ENCODE data around the gene R3HDM2.
A peak's percentile ranks its signal among the peaks of the same experiment; 100 is the strongest.

Gene R3HDM2

GRCh38 chr12:57439762-57440266, 9.0 kb upstream of the R3HDM2 start:
- Histone ChIP-seq H2AFZ (ENCODE audit: low read length) (no peak overlapping the region), H3K4me2 (ENCODE audit: low read depth, low read length, poor library complexity, severe bottlenecking) (no peak overlapping the region), H3K4me1 (ENCODE audit: insufficient read depth, low read length, poor library complexity, severe bottlenecking) (peaks cover 10% of the 10 kb centered on the region), H3K36me3 (ENCODE audit: insufficient read depth, low read length) (no peaks in the 10 kb centered on the region), H3K79me2 (ENCODE audit: insufficient read depth, low read length) (no peaks in the 10 kb centered on the region), H3F3A (ENCODE audit: low read depth) (no peaks in the 10 kb centered on the region), H3K4me3 (ENCODE audit: low read length, poor library complexity, severe bottlenecking) (no peak overlapping the region), H3K9me2 (replicated peaks; ENCODE audit: low read depth, low read length) (no peaks in the 10 kb centered on the region), H4K20me1 (ENCODE audit: insufficient read depth, low read length, poor library complexity, severe bottlenecking) (no peaks in the 10 kb centered on the region), H3K27me3 (ENCODE audit: insufficient read depth, low read length, poor library complexity, severe bottlenecking) (no peaks in the 10 kb centered on the region), H3K9ac (ENCODE audit: low read depth, low read length, poor library complexity, severe bottlenecking) (no peak overlapping the region), H3K9me3 (ENCODE audit: insufficient read depth, low read depth, low read length) (no peaks in the 10 kb centered on the region)
- TF ChIP-seq EZH2phosphoT487 (IDR thresholded peaks at IDR 0.05; ENCODE audit: borderline replicate concordance) (no peak), CTCF (conservative IDR thresholded peaks at IDR 0.05; ENCODE audit: low read length) (no peak)

GRCh38 chr12:57438400-57438799, 7.6 kb upstream of the R3HDM2 start:
- H3K9me2 ChIP-seq (replicated peaks; ENCODE audit: low read depth, low read length): no peaks in the 10 kb centered on the region
- no peaks in the 10 kb centered on the region for H3K36me3 ChIP-seq (ENCODE audit: insufficient read depth, low read length)
- H3F3A ChIP-seq (ENCODE audit: low read depth): peaks cover 2% of the 10 kb centered on the region; the same call in 1 of the 2 replicates
- no peak overlapping the region for H3K9ac ChIP-seq (ENCODE audit: low read depth, low read length, poor library complexity, severe bottlenecking)
- H3K9me3 ChIP-seq (ENCODE audit: insufficient read depth, low read depth, low read length): no peaks in the 10 kb centered on the region
- no peak overlapping the region for H2AFZ ChIP-seq (ENCODE audit: low read length)
- no peaks in the 10 kb centered on the region for H3K27me3 ChIP-seq (ENCODE audit: insufficient read depth, low read length, poor library complexity, severe bottlenecking)
- no peaks in the 10 kb centered on the region for H4K20me1 ChIP-seq (ENCODE audit: insufficient read depth, low read length, poor library complexity, severe bottlenecking)
- H3K4me3 ChIP-seq (ENCODE audit: low read length, poor library complexity, severe bottlenecking): no peak overlapping the region
- TF ChIP-seq CTCF (conservative IDR thresholded peaks at IDR 0.05; ENCODE audit: low read length): no peak
- no peak for TF ChIP-seq EZH2phosphoT487 (IDR thresholded peaks at IDR 0.05; ENCODE audit: borderline replicate concordance)
- peaks cover 13% of the 10 kb centered on the region for H3K4me1 ChIP-seq (ENCODE audit: insufficient read depth, low read length, poor library complexity, severe bottlenecking)
- H3K4me2 ChIP-seq (ENCODE audit: low read depth, low read length, poor library complexity, severe bottlenecking): no peak overlapping the region
- H3K79me2 ChIP-seq (ENCODE audit: insufficient read depth, low read length): no peaks in the 10 kb centered on the region

GRCh38 chr12:57435293-57435692, 4.5 kb upstream of the R3HDM2 start:
- no peak for TF ChIP-seq CTCF (conservative IDR thresholded peaks at IDR 0.05; ENCODE audit: low read length)
- TF ChIP-seq EZH2phosphoT487 (IDR thresholded peaks at IDR 0.05; ENCODE audit: borderline replicate concordance): no peak
- Histone ChIP-seq H3K36me3 (ENCODE audit: insufficient read depth, low read length) (no peaks in the 10 kb centered on the region), H3K9me2 (replicated peaks; ENCODE audit: low read depth, low read length) (no peaks in the 10 kb centered on the region), H3K27me3 (ENCODE audit: insufficient read depth, low read length, poor library complexity, severe bottlenecking) (no peaks in the 10 kb centered on the region), H4K20me1 (ENCODE audit: insufficient read depth, low read length, poor library complexity, severe bottlenecking) (peaks cover under 1% of the 10 kb centered on the region), H3K9me3 (ENCODE audit: insufficient read depth, low read depth, low read length) (no peaks in the 10 kb centered on the region), H3K4me2 (ENCODE audit: low read depth, low read length, poor library complexity, severe bottlenecking) (peak overlapping the region; percentile 78), H3F3A (ENCODE audit: low read depth) (peaks cover 2% of the 10 kb centered on the region; the same call in 1 of the 2 replicates), H3K9ac (ENCODE audit: low read depth, low read length, poor library complexity, severe bottlenecking) (peak overlapping the region; percentile 77), H2AFZ (ENCODE audit: low read length) (peak overlapping the region; percentile 86), H3K4me3 (ENCODE audit: low read length, poor library complexity, severe bottlenecking) (peak overlapping the region; percentile 73), H3K4me1 (ENCODE audit: insufficient read depth, low read length, poor library complexity, severe bottlenecking) (peaks cover 26% of the 10 kb centered on the region), H3K79me2 (ENCODE audit: insufficient read depth, low read length) (peaks cover 12% of the 10 kb centered on the region)
